Measurements from ENCODE around the gene TAB2. TPM values are rescaled to one million over a fixed set of nuclear protein-coding genes. Genes with fewer than 3 reads are reported as not detected.
A peak's percentile ranks its signal among the peaks of the same experiment; 100 is the strongest.

The TAB2 gene
- total and polyA plus RNA-seq, 9 of the 15 experiments (the other 6 are each of a cell fraction or from before 2014, with no cell fraction given): 9.1 to 38.3 (median 18.6) TPM

GRCh38 chr6:149385998-149386646 lies 68.6 kb downstream of the TAB2 start (continued):
- TF ChIP-seq, protein P1, sequence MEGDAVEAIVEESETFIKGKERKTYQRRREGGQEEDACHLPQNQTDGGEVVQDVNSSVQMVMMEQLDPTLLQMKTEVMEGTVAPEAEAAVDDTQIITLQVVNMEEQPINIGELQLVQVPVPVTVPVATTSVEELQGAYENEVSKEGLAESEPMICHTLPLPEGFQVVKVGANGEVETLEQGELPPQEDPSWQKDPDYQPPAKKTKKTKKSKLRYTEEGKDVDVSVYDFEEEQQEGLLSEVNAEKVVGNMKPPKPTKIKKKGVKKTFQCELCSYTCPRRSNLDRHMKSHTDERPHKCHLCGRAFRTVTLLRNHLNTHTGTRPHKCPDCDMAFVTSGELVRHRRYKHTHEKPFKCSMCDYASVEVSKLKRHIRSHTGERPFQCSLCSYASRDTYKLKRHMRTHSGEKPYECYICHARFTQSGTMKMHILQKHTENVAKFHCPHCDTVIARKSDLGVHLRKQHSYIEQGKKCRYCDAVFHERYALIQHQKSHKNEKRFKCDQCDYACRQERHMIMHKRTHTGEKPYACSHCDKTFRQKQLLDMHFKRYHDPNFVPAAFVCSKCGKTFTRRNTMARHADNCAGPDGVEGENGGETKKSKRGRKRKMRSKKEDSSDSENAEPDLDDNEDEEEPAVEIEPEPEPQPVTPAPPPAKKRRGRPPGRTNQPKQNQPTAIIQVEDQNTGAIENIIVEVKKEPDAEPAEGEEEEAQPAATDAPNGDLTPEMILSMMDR (IDR thresholded peaks at IDR 0.05 in 2 of 3, conservative IDR thresholded peaks at IDR 0.05 in 1 of 3; ENCODE audit: insufficient read depth in 2 of 3, low read depth in 1 of 3, low read length in 3 of 3): no peak
- no peak for TF ChIP-seq ESRRB (CRISPR knock-in tag; IDR thresholded peaks at IDR 0.05; ENCODE audit: borderline replicate concordance)
- no peak for TF ChIP-seq ZNF197 (CRISPR knock-in tag; IDR thresholded peaks at IDR 0.05; ENCODE audit: low read depth)
- TF ChIP-seq, protein P2, sequence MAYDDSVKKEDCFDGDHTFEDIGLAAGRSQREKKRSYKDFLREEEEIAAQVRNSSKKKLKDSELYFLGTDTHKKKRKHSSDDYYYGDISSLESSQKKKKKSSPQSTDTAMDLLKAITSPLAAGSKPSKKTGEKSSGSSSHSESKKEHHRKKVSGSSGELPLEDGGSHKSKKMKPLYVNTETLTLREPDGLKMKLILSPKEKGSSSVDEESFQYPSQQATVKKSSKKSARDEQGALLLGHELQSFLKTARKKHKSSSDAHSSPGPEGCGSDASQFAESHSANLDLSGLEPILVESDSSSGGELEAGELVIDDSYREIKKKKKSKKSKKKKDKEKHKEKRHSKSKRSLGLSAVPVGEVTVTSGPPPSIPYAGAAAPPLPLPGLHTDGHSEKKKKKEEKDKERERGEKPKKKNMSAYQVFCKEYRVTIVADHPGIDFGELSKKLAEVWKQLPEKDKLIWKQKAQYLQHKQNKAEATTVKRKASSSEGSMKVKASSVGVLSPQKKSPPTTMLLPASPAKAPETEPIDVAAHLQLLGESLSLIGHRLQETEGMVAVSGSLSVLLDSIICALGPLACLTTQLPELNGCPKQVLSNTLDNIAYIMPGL (CRISPR knock-in tag; IDR thresholded peaks at IDR 0.05): no peak
- TF ChIP-seq ELF1 (tag; IDR thresholded peaks at IDR 0.05): no peak
- no peak for TF ChIP-seq CBFA2T3 (IDR thresholded peaks at IDR 0.05)
- TF ChIP-seq ZNF239 (CRISPR knock-in tag; IDR thresholded peaks at IDR 0.05): no peak
- no peak for TF ChIP-seq SMC3 (conservative IDR thresholded peaks at IDR 0.05; ENCODE audit: insufficient read depth, low read depth, low read length)
- TF ChIP-seq TEAD2 (tag; IDR thresholded peaks at IDR 0.05): no peak
- TF ChIP-seq, protein P3, sequence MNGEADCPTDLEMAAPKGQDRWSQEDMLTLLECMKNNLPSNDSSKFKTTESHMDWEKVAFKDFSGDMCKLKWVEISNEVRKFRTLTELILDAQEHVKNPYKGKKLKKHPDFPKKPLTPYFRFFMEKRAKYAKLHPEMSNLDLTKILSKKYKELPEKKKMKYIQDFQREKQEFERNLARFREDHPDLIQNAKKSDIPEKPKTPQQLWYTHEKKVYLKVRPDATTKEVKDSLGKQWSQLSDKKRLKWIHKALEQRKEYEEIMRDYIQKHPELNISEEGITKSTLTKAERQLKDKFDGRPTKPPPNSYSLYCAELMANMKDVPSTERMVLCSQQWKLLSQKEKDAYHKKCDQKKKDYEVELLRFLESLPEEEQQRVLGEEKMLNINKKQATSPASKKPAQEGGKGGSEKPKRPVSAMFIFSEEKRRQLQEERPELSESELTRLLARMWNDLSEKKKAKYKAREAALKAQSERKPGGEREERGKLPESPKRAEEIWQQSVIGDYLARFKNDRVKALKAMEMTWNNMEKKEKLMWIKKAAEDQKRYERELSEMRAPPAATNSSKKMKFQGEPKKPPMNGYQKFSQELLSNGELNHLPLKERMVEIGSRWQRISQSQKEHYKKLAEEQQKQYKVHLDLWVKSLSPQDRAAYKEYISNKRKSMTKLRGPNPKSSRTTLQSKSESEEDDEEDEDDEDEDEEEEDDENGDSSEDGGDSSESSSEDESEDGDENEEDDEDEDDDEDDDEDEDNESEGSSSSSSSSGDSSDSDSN (IDR thresholded peaks at IDR 0.05; ENCODE audit: borderline replicate concordance in 1 of 2, low read depth in 2 of 2, low read length in 2 of 2): no peak
- TF ChIP-seq ZNF586 (CRISPR knock-in tag; conservative IDR thresholded peaks at IDR 0.05): no peak
- TF ChIP-seq RCOR1 (IDR thresholded peaks at IDR 0.05; ENCODE audit: borderline replicate concordance in 1 of 2, low read depth in 2 of 2, low read length in 2 of 2): no peak
- TF ChIP-seq ZNF41 (CRISPR knock-in tag; conservative IDR thresholded peaks at IDR 0.05): no peak
- peak; percentile 39; the same call in 1 of the 2 replicates for TF ChIP-seq RAD51 (IDR thresholded peaks at IDR 0.05; ENCODE audit: borderline replicate concordance, low read depth)
- TF ChIP-seq ZNF644 (tag; IDR thresholded peaks at IDR 0.05; ENCODE audit: low read depth): no peak
- no peak for TF ChIP-seq SRSF7 (optimal IDR thresholded peaks at IDR 0.05; ENCODE audit: low read depth, low read length)
- TF ChIP-seq ZNF707 (CRISPR knock-in tag; conservative IDR thresholded peaks at IDR 0.05): 0 out of 2 replicates have a peak, but pooled peaks have one; percentile 53
- TF ChIP-seq ZNF311 (CRISPR knock-in tag; IDR thresholded peaks at IDR 0.05): no peak
- no peak for TF ChIP-seq HDAC6 (IDR thresholded peaks at IDR 0.05; ENCODE audit: low read depth, low read length)
- no peak for TF ChIP-seq EHMT2 (IDR thresholded peaks at IDR 0.05)
- no peak for TF ChIP-seq MTA2 (IDR thresholded peaks at IDR 0.05; ENCODE audit: low read depth)
- no peak for TF ChIP-seq ZNF124 (CRISPR knock-in tag; IDR thresholded peaks at IDR 0.05)
- TF ChIP-seq TFAM (CRISPR knock-in tag; conservative IDR thresholded peaks at IDR 0.05): no peak
